Measurements from ENCODE around the gene HRAS.

Gene HRAS

GRCh38 chr11:567011-567628 lies 31.7 kb upstream of the HRAS start:
- no peak for DNase-seq

- DNase-seq: no peak
Measured at GRCh38 chr11:565921-566509, 30.6 kb upstream of the HRAS start.

- no peak for DNase-seq
Measured at GRCh38 chr11:563812-564578, 28.6 kb upstream of the HRAS start.

GRCh38 chr11:563066-563811 lies 27.9 kb upstream of the HRAS start:
- no peak for DNase-seq

GRCh38 chr11:562046-562645 lies 26.8 kb upstream of the HRAS start:
- no peak for DNase-seq

- no peak for DNase-seq
Measured at GRCh38 chr11:561148-562003, 26.0 kb upstream of the HRAS start.

GRCh38 chr11:560305-561147 lies 25.1 kb upstream of the HRAS start, which contains the start of the genes LMNTD2 and RASSF7:
LMNTD2 (minus strand) TSS chr11:560738; CDS start chr11:560716, 22 bp downstream.
RASSF7 (plus strand) TSS chr11:560970; CDS start chr11:561769, 799 bp downstream.
- DNase-seq: peak; percentile 95

GRCh38 chr11:559712-560304 lies 24.4 kb upstream of the HRAS start:
- DNase-seq: no peak

GRCh38 chr11:559020-559620 lies 23.7 kb upstream of the HRAS start:
- no peak for DNase-seq

GRCh38 chr11:558503-558902 lies 23.1 kb upstream of the HRAS start:
- DNase-seq: no peak

GRCh38 chr11:557328-558132 lies 22.2 kb upstream of the HRAS start:
- no peak for DNase-seq

GRCh38 chr11:556662-557256 lies 21.4 kb upstream of the HRAS start:
- DNase-seq: no peak

- DNase-seq: no peak
Measured at GRCh38 chr11:555780-556661, 20.6 kb upstream of the HRAS start.

GRCh38 chr11:555227-555779 lies 19.9 kb upstream of the HRAS start:
- DNase-seq: no peak

- DNase-seq: peak; percentile 63
Measured at GRCh38 chr11:554428-555226, 19.3 kb upstream of the HRAS start.

- DNase-seq: no peak
Measured at GRCh38 chr11:553988-554340, 18.6 kb upstream of the HRAS start.

All from activated effector memory CD4-positive, alpha-beta T cell treated with Interleukin-2 at 50 U/mL for 16 hours (primary cell).